ENCODE measurements around the gene TCTN1. TPM values are rescaled to one million over a fixed set of nuclear protein-coding genes. Genes with fewer than 3 reads are reported as not detected.

Gene TCTN1
- polyA plus RNA-seq, 3 donors from 2014 or later, result 5.2 to 11.1 (median 10.0) TPM

Other genes starting within 250 kb of the TCTN1 start
- gene ANAPC7, start 210.4 kb upstream of the TCTN1 start, polyA plus RNA-seq, result 10 to 100 TPM; 11.0 to 26.4 (median 24.8) TPM
- gene ARPC3, start 163.8 kb upstream of the TCTN1 start, polyA plus RNA-seq, result 1,000 to 10,000 TPM in 2 of 3 donors, 100 to 1,000 TPM in 1; 882 to 1,121 (median 1,023) TPM
- 10 to 100 TPM; 23.6 to 43.5 (median 29.9) TPM for gene GPN3, start 145.9 kb upstream of the TCTN1 start, polyA plus RNA-seq
- 1 to 10 TPM; 4.2 to 5.6 (median 4.4) TPM for gene FAM216A, start 145.3 kb upstream of the TCTN1 start, polyA plus RNA-seq
- gene VPS29, start 112.0 kb upstream of the TCTN1 start, polyA plus RNA-seq, result 100 to 1,000 TPM; 153 to 230 (median 206) TPM
- gene RAD9B, start 111.8 kb upstream of the TCTN1 start, polyA plus RNA-seq, result 1 to 10 TPM in 1 of 3 donors, under 1 TPM in 1, not detected in 1; 0.93 to 1.0 TPM
- 10 to 100 TPM in 1 of 3 donors, 1 to 10 TPM in 2; 7.8 to 11.5 (median 9.3) TPM for gene PPTC7, start 30.8 kb upstream of the TCTN1 start, polyA plus RNA-seq
- 10 to 100 TPM; 28.8 to 54.0 (median 33.3) TPM for gene HVCN1, start 75.0 kb downstream of the TCTN1 start, polyA plus RNA-seq
- gene PPP1CC, start 128.8 kb downstream of the TCTN1 start, polyA plus RNA-seq, result 100 to 1,000 TPM in 1 of 3 donors, 10 to 100 TPM in 2; 74.3 to 116 (median 89.8) TPM
- gene CCDC63, start 232.9 kb downstream of the TCTN1 start, polyA plus RNA-seq, result not detected

All from immature natural killer cell (primary cell).